CD14-positive monocyte (primary cell): ENCODE measurements around the gene SLC38A10. TPM values are rescaled to one million over a fixed set of nuclear protein-coding genes. Genes with fewer than 3 reads are reported as not detected.

Experiments used
- DNase-seq, 3 donors: peaks; one replicate each; pipeline ENCODE4 v3.0.0-alpha.2; 2011 to 2022
- H2AFZ ChIP-seq: 2 replicates; pipeline ENCODE4 v1.6.0; 2012; ENCODE audit warnings: mild to moderate bottlenecking, low read depth, low read length, inconsistent platforms; ENCODE audit not compliant: insufficient read depth, poor library complexity, severe bottlenecking
- H3K27ac ChIP-seq, 2 donors: 1 replicate in 1 of 2; 2 replicates in 1 of 2; pipeline ENCODE4 v1.5.1; 2012 to 2013; ENCODE audit warnings: low read length in 2 of 2, control low read depth in 1 of 2, inconsistent platforms in 1 of 2, low read depth in 1 of 2, mild to moderate bottlenecking in 1 of 2
- H3K27me3 ChIP-seq, 2 donors: one replicate each; pipeline versions ENCODE4 v1.6.0 to v1.6.1; 2011 to 2013; ENCODE audit warnings: low read length in 2 of 2; ENCODE audit not compliant: control insufficient read depth in 2 of 2, insufficient read depth in 2 of 2
- H3K36me3 ChIP-seq, 2 donors: replicated peaks in 1 of 2; 1 replicate in 1 of 2; 2 replicates in 1 of 2; pipeline versions ENCODE4 v1.5.1 to v1.6.1; 2012 to 2013; ENCODE audit warnings: low read length in 2 of 2, control low read depth in 1 of 2, inconsistent platforms in 1 of 2, mild to moderate bottlenecking in 1 of 2; ENCODE audit not compliant: insufficient read depth in 2 of 2, control insufficient read depth in 1 of 2
- H3K4me1 ChIP-seq, 2 donors: 1 replicate in 1 of 2; 2 replicates in 1 of 2; pipeline versions ENCODE4 v1.5.1 to v1.6.1; 2012 to 2013; ENCODE audit warnings: low read length in 2 of 2, control low read depth in 1 of 2, inconsistent platforms in 1 of 2, mild to moderate bottlenecking in 1 of 2, moderate library complexity in 1 of 2; ENCODE audit not compliant: insufficient read depth in 2 of 2, control insufficient read depth in 1 of 2
- H3K4me2 ChIP-seq: replicated peaks from 2 replicates; pipeline ENCODE3; 2012; ENCODE audit warnings: low read length, moderate library complexity, mild to moderate bottlenecking; ENCODE audit not compliant: poor library complexity, severe bottlenecking; ENCODE audit errors: extremely low read depth
- H3K4me3 ChIP-seq, 3 experiments: fragments of 200-600 bp in 1 of 3; sonication (generic) in 1 of 3; replicated peaks in 1 of 3; 1 replicate in 2 of 3; 2 replicates in 1 of 3; pipeline ENCODE4 v1.5.1; 2011 to 2013; ENCODE audit warnings: low read length in 3 of 3, mild to moderate bottlenecking in 3 of 3, control low read depth in 2 of 3, low read depth in 2 of 3, inconsistent platforms in 1 of 3, moderate library complexity in 1 of 3
- H3K79me2 ChIP-seq: 2 replicates; pipeline ENCODE4 v1.6.0; 2012; ENCODE audit warnings: mild to moderate bottlenecking, control low read depth, inconsistent platforms, low read length, moderate library complexity; ENCODE audit not compliant: insufficient read depth
- H3K9ac ChIP-seq: 2 replicates; pipeline ENCODE4 v1.6.0; 2017; ENCODE audit warnings: low read length, mild to moderate bottlenecking; ENCODE audit not compliant: insufficient read depth, poor library complexity, severe bottlenecking
- H3K9me3 ChIP-seq, 2 donors: replicated peaks in 1 of 2; 1 replicate in 1 of 2; 2 replicates in 1 of 2; pipeline versions ENCODE4 v1.5.1 to v1.6.1; 2012 to 2013; ENCODE audit warnings: low read length in 2 of 2, control low read depth in 1 of 2; ENCODE audit not compliant: control insufficient read depth in 1 of 2, insufficient read depth in 1 of 2
- H4K20me1 ChIP-seq: 2 replicates; pipeline ENCODE4 v1.6.0; 2012; ENCODE audit warnings: mild to moderate bottlenecking, low read length, control low read depth, moderate library complexity; ENCODE audit not compliant: insufficient read depth
- H3K27ac Mint-ChIP-seq, 7 donors: one replicate each; pipeline ENCODE4 v1.8.0; 2020; ENCODE audit warnings: mild to moderate bottlenecking in 7 of 7, mixed read lengths in 7 of 7, moderate library complexity in 6 of 7, inconsistent platforms in 2 of 7
- H3K27me3 Mint-ChIP-seq, 3 donors: one replicate each; pipeline ENCODE4 v1.8.0; 2021 to 2022; ENCODE audit warnings: low read depth in 3 of 3, mild to moderate bottlenecking in 3 of 3, mixed read lengths in 3 of 3, moderate library complexity in 3 of 3, inconsistent platforms in 1 of 3
- H3K36me3 Mint-ChIP-seq, 2 donors: one replicate each; pipeline ENCODE4 v1.8.0; 2020; ENCODE audit warnings: mixed read lengths in 2 of 2, inconsistent platforms in 1 of 2, mild to moderate bottlenecking in 1 of 2
- H3K4me1 Mint-ChIP-seq: one replicate; pipeline ENCODE4 v1.8.0; 2020; ENCODE audit warnings: mild to moderate bottlenecking, mixed read lengths
- H3K4me3 Mint-ChIP-seq, 2 donors: one replicate each; pipeline ENCODE4 v1.8.0; 2020; ENCODE audit warnings: mild to moderate bottlenecking in 2 of 2, mixed read lengths in 2 of 2, moderate library complexity in 1 of 2
- H3K9me3 Mint-ChIP-seq, 7 donors: one replicate each; pipeline ENCODE4 v1.8.0; 2020 to 2022; ENCODE audit warnings: mixed read lengths in 7 of 7, mild to moderate bottlenecking in 6 of 7, moderate library complexity in 6 of 7, inconsistent platforms in 2 of 7
- CTCF ChIP-seq: fragments of 200-600 bp; IDR thresholded peaks from one replicate; pipeline ENCODE4 v1.8.0; 2022; ENCODE audit warnings: antibody characterized with exemption, mild to moderate bottlenecking
- WGBS: methylation state at CpG from one replicate; pipeline ENCODE4 v1.1.5; 2013; ENCODE audit warnings: missing lambda C conversion rate; ENCODE audit not compliant: insufficient coverage; 5-methylcytosine and 5-hydroxymethylcytosine counted together
- intact Hi-C, 2 donors: fragments of 100-400 bp; cut with micrococcal nuclease; formaldehyde crosslinking; loops; one replicate each; pipeline versions ENCODE4 v1.15.0 to v1.15.1; 2023
- polyA plus RNA-seq, 3 donors: library from polyadenylated mRNA; depleted of rRNA in 1 of 3; unstranded in 2 of 3; stranded (reverse) in 1 of 3; fragments of 300-500 nt in 2 of 3; fragments of >200 nt in 1 of 3; fragmentation: Illumina TruSeq in 2 of 3; gene quantifications; 1 replicate in 2 of 3; 2 replicates in 1 of 3; pipeline ENCODE4 v1.2.3, GENCODE V29; 2012 to 2021

SLC38A10 gene
- polyA plus RNA-seq, 3 donors = 50.8 to 76.1 (median 68.4) TPM

- Mint-ChIP-seq H3K9me3 (peaks cover 0 to 5% (median 1%) of the 10 kb centered on the region in 7 donors), H3K27ac (peak overlapping the region; percentile 58 to 97 (median 80)), H3K36me3 (peaks cover 3 to 7% of the 10 kb centered on the region in 2 donors), H3K4me3 (peak overlapping the region; percentile 76 to 88), H3K4me1 (peaks cover 44% of the 10 kb centered on the region), H3K27me3 (peaks cover 0 to 2% (median 0%) of the 10 kb centered on the region in 3 donors)
- Histone ChIP-seq H3K4me3 (peak overlapping the region in 1 of 3 experiments; percentile 75), H3K27ac (peak overlapping the region; percentile 52 to 91), H4K20me1 (no peaks in the 10 kb centered on the region), H2AFZ (no peak overlapping the region), H3K79me2 (peaks cover 17% of the 10 kb centered on the region), H3K36me3 (no peaks in the 10 kb centered on the region), H3K4me2 (peak overlapping the region; percentile 86), H3K9me3 (no peaks in the 10 kb centered on the region), H3K9ac (no peak overlapping the region), H3K4me1 (peaks cover 46 to 58% of the 10 kb centered on the region in 2 donors), H3K27me3 (no peaks in the 10 kb centered on the region)
- 90% methylated on average over 8 of the region's 19 CpGs for WGBS
- DNase-seq = no peak
- intact Hi-C loops = loop anchor here in 1 of 2 donors (5.0 kb wide), 1 partner anchor 84 kb away; no protein-coding TSS in a partner anchor
- TF ChIP-seq CTCF = no peak
These were observed 12.8 kb upstream of the SLC38A10 start for GRCh38 chr17:81307636-81308560.

DNA sequence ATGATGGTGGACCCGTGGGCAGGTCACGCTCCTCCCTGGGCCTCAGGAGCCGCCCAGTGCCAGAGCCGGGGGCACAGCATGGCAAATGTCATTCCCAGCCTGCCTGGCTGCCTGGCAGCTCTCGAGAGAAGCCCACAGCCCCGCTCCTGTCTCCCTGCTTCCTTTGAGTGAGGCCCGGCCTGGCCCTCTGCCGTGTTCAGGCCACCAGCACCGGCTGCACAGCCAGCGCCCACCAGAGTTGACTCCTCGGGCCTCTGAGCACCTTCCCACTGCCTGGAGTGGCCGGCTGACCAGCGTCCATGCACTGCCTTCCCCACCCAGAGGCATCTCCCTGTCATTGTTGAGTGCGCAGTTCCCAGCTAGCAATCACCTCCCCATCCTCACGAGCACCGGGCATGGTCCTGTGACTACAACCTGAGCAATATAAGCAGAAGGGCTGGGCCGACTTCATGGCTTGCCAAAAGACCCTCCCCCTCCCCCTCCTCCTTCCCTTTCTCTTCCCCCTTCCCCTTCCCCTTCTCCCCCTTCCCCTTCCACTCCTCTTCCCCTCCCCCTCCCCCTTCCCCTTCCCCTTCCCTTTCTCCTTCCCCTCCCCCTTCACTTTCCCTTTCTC lies 11.9 kb upstream of the SLC38A10 start:
- no peak overlapping the region for H2AFZ ChIP-seq
- Mint-ChIP-seq H3K36me3 (peaks cover 3 to 7% of the 10 kb centered on the region in 2 donors), H3K27me3 (peaks cover 0 to 4% (median 2%) of the 10 kb centered on the region in 3 donors), H3K4me1 (peaks cover 46% of the 10 kb centered on the region), H3K9me3 (peaks cover 0 to 5% (median 1%) of the 10 kb centered on the region in 7 donors), H3K27ac (peak overlapping the region; percentile 35 to 84 (median 79)), H3K4me3 (no peak overlapping the region)
- 64% methylated on average over 14 of the region's 17 CpGs for WGBS
- no peak for TF ChIP-seq CTCF
- no peaks in the 10 kb centered on the region for H3K27me3 ChIP-seq
- peak overlapping the region in 1 of 2 donors; percentile 44 for H3K27ac ChIP-seq
- no peaks in the 10 kb centered on the region for H3K36me3 ChIP-seq
- peaks cover 17% of the 10 kb centered on the region for H3K79me2 ChIP-seq
- peak in 2 of 3 donors; percentile 30 to 45 for DNase-seq
- H3K4me2 ChIP-seq = peak overlapping the region; percentile 6
- H3K9ac ChIP-seq = no peak overlapping the region
- no peaks in the 10 kb centered on the region for H4K20me1 ChIP-seq
- no peaks in the 10 kb centered on the region for H3K9me3 ChIP-seq
- intact Hi-C loops = loop anchor here in 1 of 2 donors (5.0 kb wide), 1 partner anchor 85 kb away; no protein-coding TSS in a partner anchor
- H3K4me1 ChIP-seq = peaks cover 46 to 60% of the 10 kb centered on the region in 2 donors
- H3K4me3 ChIP-seq = no peak overlapping the region
